ENCODE data around the gene ZNF771.

The ZNF771 gene

DNA sequence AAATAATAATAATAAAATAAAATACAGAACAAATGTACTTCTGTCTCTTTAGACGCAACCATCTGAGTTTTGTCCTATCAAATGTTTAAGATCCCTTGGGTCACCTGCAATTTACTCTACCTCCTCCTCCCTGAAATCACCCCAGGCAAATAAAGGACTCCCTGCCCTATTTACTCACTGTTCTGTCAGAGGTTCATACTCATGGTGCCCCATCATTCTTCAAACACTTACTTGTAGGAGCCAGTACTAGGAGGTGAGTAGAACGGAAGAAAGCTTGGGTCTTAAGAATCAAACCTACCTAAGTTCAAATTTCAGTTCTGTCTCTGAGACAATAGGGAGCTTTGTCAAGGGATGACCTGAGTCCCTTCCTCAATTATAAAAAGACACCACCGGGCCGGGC is 40.9 kb upstream of the ZNF771 start:
- peak overlapping the region in 6 of 10 experiments; percentile 20 to 99 (median 96); a peak in 8 of 20 replicates for H3K4me3 ChIP-seq
- H3K27me3 ChIP-seq, result no peaks in the 10 kb centered on the region
- H3K4me1 ChIP-seq, result peaks cover 26 to 52% (median 37%) of the 10 kb centered on the region in 10 experiments
- peak overlapping the region; percentile 9 to 97 (median 90); a peak in 15 of 22 replicates for H3K9ac ChIP-seq
- peak overlapping the region; percentile 97 to 100 (median 99) for H3K4me2 ChIP-seq
- H3K27ac ChIP-seq, result no peak overlapping the region; a peak in 1 of 22 replicates
- TF ChIP-seq Cebpa-rat (IDR thresholded peaks at IDR 0.05), result no peak
- H4K20me1 ChIP-seq, result peaks cover 38 to 80% (median 71%) of the 10 kb centered on the region in 11 experiments
- H3K36me3 ChIP-seq, result peaks cover 47 to 66% (median 58%) of the 10 kb centered on the region in 11 experiments
- H3K9me3 ChIP-seq (replicated peaks in 1 of 11), result no peaks in the 10 kb centered on the region

DNA sequence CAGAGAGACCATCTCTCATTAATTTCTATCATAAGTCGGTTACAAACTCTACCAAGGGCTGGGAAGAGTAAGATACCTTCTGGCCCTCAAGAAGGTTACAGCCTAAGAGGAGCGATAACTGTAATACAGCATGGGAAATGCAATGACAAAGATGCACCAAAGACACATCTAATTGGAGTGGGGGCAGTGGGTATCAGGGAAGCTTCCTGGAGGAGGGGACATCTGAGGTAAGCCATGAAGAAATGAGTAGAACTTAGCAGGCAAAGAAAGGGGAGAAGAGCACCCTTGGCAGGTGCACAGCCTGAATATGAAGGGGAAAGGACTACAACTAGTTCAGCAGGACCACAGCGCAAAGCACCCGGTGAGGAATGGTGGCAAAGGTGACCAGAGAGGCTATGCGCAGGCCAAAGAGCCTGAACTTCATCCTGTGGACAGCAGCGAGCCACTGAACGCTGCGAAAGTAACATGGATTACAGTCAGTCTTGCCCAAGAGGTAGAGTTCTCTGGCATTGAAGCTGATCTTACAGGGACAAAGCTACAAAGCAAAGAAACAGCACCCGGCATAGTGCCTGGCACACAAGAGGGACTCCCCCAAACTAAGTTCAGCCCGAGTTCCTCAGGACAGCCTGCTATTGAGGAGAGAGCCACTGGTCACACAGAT is 39.9 kb upstream of the ZNF771 start:
- Histone ChIP-seq H3K9ac (peak overlapping the region; percentile 81 to 97 (median 91); a peak in 21 of 22 replicates), H3K4me2 (peak overlapping the region; percentile 97 to 100 (median 99)), H3K36me3 (peaks cover 40 to 56% (median 49%) of the 10 kb centered on the region in 11 experiments), H3K4me1 (peaks cover 33 to 61% (median 47%) of the 10 kb centered on the region in 10 experiments), H3K4me3 (peak overlapping the region; percentile 82 to 99 (median 94)), H3K27me3 (no peaks in the 10 kb centered on the region), H4K20me1 (peaks cover 38 to 72% (median 69%) of the 10 kb centered on the region in 11 experiments), H3K27ac (peak overlapping the region; percentile 13 to 89 (median 84); a peak in 19 of 22 replicates), H3K9me3 (replicated peaks in 1 of 11) (no peaks in the 10 kb centered on the region)
- TF ChIP-seq Cebpa-rat (IDR thresholded peaks at IDR 0.05), result no peak

DNA sequence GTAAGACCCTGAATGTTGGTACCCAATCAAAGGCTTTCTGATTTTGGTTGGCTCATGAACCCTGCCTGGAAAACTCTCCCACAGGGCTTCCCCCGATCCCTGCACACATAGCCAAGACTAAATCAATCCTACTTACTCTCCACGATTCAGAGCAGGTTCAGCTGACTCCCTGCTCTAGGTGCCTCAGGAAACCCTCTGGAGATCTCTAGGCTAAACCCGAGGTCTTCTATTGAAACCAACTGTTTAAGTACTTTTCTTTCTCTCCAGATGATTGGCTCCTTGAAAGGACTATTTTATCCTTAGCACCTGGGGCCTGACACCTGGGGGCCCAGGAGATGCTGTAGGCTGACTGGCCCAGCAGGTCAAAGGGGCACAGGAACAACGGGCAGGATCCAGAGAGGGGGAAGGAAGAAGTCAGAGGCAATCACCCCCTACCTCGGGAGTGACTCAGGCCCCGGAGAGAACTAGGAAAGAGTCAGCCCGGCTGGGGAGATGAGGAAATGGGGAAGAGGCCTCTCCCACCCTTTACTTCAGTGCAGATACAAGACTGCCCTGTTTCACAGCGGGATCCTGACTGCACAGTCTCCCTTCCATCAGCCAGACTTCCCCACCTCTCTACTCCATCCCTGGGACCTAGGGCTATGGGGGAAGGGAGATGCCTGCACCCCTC is 39.1 kb upstream of the ZNF771 start:
- peak overlapping the region; percentile 77 to 89 (median 86); a peak in 21 of 22 replicates for H3K27ac ChIP-seq

DNA sequence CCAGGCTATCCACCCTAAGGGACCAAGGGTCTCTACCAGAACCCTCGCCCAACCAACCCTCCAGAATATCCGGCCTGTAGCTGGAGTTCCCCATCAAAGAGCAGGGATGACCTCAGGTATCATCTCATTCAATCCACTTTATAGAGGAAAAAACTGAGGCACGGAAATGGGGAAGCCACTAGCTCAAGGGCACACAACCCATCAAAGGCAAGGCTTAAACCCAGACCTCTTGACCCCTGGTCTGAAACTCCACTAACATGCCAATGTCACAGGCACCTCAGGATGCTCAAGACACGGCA is 38.7 kb upstream of the ZNF771 start:
- H3K27me3 ChIP-seq, result no peaks in the 10 kb centered on the region
- peaks cover 28 to 43% (median 36%) of the 10 kb centered on the region in 11 experiments for H3K36me3 ChIP-seq
- peaks cover 33 to 66% (median 49%) of the 10 kb centered on the region in 10 experiments for H3K4me1 ChIP-seq
- peak overlapping the region; percentile 97 to 100 (median 99) for H3K4me2 ChIP-seq
- TF ChIP-seq Cebpa-rat (IDR thresholded peaks at IDR 0.05), result no peak
- H3K9me3 ChIP-seq (replicated peaks in 1 of 11), result no peaks in the 10 kb centered on the region
- peaks cover 38 to 60% (median 58%) of the 10 kb centered on the region in 11 experiments for H4K20me1 ChIP-seq
- peak overlapping the region; percentile 81 to 97 (median 91) for H3K9ac ChIP-seq
- peak overlapping the region; percentile 77 to 89 (median 86); a peak in 21 of 22 replicates for H3K27ac ChIP-seq
- H3K4me3 ChIP-seq, result peak overlapping the region; percentile 82 to 99 (median 94)

More for the DNA sequence above, 39.1 kb upstream of the ZNF771 start:
- peaks cover 33 to 66% (median 49%) of the 10 kb centered on the region in 10 experiments for H3K4me1 ChIP-seq
- no peak for TF ChIP-seq Cebpa-rat (IDR thresholded peaks at IDR 0.05)
- peak overlapping the region; percentile 97 to 100 (median 99) for H3K4me2 ChIP-seq
- H3K9me3 ChIP-seq (replicated peaks in 1 of 11), result no peaks in the 10 kb centered on the region
- peaks cover 38 to 64% (median 63%) of the 10 kb centered on the region in 11 experiments for H4K20me1 ChIP-seq
- no peaks in the 10 kb centered on the region for H3K27me3 ChIP-seq
- peak overlapping the region; percentile 81 to 97 (median 91) for H3K9ac ChIP-seq
- H3K36me3 ChIP-seq, result peaks cover 32 to 48% (median 41%) of the 10 kb centered on the region in 11 experiments
- peak overlapping the region; percentile 82 to 99 (median 94) for H3K4me3 ChIP-seq

DNA sequence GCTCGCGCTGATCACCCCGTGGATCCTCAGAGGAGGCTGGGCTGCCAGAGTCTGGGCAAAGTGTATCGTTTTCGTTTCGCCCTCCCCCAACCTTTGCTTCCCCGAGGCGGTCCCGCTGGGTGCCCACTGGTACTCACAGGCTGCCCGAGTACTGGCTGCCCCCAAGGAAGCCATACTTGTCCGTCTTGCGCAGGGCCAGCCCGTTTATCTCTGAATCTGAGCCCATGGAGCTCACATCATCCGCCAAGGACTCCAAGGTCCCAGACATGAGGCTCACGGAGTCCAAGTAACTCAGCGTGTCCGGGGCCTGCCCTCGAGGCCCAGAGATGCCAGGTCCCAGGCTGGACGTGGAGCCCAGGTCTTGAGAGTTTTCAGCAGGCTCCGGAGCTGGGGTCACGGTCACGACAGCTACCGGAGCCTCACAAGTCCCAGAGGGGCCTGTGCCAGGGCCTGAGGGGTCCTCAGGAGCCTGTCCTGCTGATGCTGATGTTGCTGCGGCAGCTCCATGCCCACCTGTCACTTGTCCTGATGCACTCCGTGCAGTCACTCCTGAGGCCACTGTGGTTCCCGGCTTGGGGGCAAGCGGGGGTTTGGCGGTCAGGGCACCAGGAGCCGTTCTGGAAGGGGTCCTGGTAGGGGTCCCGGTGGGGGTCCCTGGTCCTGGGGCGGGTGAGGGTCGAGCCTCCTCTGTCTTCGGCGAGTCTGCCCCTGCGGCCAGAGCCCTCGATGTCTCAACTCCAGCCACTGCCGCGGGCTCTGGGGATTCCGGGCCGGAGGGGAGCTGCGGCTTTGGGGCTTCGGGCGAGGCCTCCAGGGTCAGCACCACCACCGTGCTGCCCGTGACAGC is 38.1 kb upstream of the ZNF771 start:
- no peaks in the 10 kb centered on the region for H3K9me3 ChIP-seq (replicated peaks in 1 of 11)
- H3K9ac ChIP-seq, result peak overlapping the region; percentile 81 to 97 (median 91)
- TF ChIP-seq Cebpa-rat (IDR thresholded peaks at IDR 0.05), result no peak
- peaks cover 33 to 68% (median 52%) of the 10 kb centered on the region in 10 experiments for H3K4me1 ChIP-seq
- peak overlapping the region; percentile 97 to 100 (median 99) for H3K4me2 ChIP-seq
- H3K27me3 ChIP-seq, result no peaks in the 10 kb centered on the region
- H3K36me3 ChIP-seq, result peaks cover 22 to 38% (median 30%) of the 10 kb centered on the region in 11 experiments
- peaks cover 38 to 55% (median 52%) of the 10 kb centered on the region in 11 experiments for H4K20me1 ChIP-seq
- H3K4me3 ChIP-seq, result peak overlapping the region; percentile 82 to 99 (median 94)
- H3K27ac ChIP-seq, result peak overlapping the region; percentile 77 to 89 (median 86)

DNA sequence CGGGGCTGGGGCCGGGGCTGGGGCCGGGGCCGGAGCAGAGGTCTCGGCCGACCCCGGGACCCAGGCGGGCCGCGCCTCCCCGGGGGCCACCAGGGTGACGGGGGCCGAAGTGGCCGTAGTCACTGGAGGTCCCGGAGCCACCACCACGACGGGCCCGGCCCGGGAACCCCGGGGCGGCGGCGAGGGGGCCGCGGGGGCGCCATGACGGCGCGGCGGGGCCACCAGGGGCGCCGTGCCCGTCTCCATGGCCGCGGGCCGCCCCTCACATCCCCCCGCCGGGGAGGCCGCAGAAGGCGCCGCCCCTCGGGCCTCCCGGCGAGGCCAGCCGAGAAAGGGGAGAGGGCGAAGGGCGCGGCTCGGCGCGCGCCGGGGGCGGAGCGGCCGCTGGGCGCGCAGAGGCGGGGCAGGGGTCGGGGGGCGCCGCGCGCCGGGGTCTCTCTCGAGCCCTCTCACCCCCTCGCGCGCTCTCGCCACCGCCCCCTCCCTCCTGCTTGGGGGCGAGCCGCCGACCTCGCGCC is 37.4 kb upstream of the ZNF771 start:
- H3K9ac ChIP-seq, result peak overlapping the region; percentile 81 to 97 (median 91)
- TF ChIP-seq Cebpa-rat (IDR thresholded peaks at IDR 0.05), result no peak
- H3K36me3 ChIP-seq, result peaks cover 17 to 31% (median 24%) of the 10 kb centered on the region in 11 experiments
- peak overlapping the region; percentile 97 to 100 (median 99) for H3K4me2 ChIP-seq
- peaks cover 33 to 48% (median 46%) of the 10 kb centered on the region in 11 experiments for H4K20me1 ChIP-seq
- H3K27ac ChIP-seq, result peak overlapping the region; percentile 77 to 89 (median 86)
- H3K4me3 ChIP-seq, result peak overlapping the region; percentile 82 to 99 (median 94)
- no peaks in the 10 kb centered on the region for H3K9me3 ChIP-seq (replicated peaks in 1 of 11)
- H3K27me3 ChIP-seq, result no peaks in the 10 kb centered on the region
- H3K4me1 ChIP-seq, result peaks cover 33 to 71% (median 53%) of the 10 kb centered on the region in 10 experiments

DNA sequence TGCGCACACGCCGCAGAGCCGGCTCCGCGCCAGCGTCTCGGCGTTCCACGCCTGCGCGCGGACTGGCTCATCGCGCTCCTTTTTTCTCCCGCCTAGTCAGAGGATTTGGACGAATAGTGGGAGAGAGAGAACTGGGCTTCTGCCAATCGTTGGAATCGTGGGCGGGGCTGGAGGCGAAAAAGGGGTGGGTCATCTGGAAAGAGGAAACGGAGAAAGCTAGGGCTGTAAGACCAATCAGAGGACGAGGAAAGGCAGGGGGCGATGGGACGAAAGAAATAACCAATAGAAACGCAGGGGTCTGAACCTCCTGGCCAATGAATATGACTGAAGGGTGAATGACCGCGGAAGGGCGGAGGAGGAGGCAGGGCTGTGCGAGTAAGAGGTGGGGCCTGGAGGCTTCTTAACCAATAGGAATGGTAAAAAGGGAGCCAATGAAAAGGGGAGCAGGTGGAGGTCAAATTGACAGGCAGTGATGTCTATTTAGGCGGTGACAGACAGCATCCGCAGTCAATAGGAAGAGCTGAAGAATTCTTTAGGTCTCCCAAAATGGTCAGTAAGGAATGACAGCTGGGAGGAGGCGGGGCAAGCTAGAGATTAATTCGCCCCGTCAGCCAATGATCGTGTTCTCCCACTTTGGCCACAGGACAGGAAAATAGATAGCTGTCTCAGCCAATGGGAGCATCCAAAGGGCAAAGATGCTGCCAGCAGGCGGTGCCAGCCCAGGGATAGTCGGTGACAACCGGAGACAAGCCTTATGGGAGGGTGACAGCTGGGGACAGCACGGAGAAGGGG is 36.8 kb upstream of the ZNF771 start, which contains the start of gene TBC1D10B:
TSS of gene TBC1D10B (minus strand) at position 39 of the 792 bp plus-strand sequence. CDS start 311 bp downstream, outside the sequence.
- Histone ChIP-seq H3K36me3 (peaks cover 11 to 24% (median 18%) of the 10 kb centered on the region in 11 experiments; a peak in 20 of 22 replicates), H3K4me1 (peaks cover 33 to 68% (median 49%) of the 10 kb centered on the region in 10 experiments), H4K20me1 (peaks cover 30 to 41% (median 39%) of the 10 kb centered on the region in 11 experiments), H3K9ac (peak within 1 kb of the TSS; percentile 81 to 97 (median 91)), H3K4me2 (peak within 1 kb of the TSS; percentile 97 to 100 (median 99)), H3K9me3 (replicated peaks in 1 of 11) (no peaks in the 10 kb centered on the region), H3K27ac (peak within 1 kb of the TSS; percentile 77 to 89 (median 86)), H3K27me3 (no peaks in the 10 kb centered on the region), H3K4me3 (peak within 1 kb of the TSS; percentile 82 to 99 (median 94))
- TF ChIP-seq Cebpa-rat (IDR thresholded peaks at IDR 0.05), result no peak
